ENCODE measurements around the gene VPS25.
A peak's percentile ranks its signal among the peaks of the same experiment; 100 is the strongest.

Gene VPS25

DNA sequence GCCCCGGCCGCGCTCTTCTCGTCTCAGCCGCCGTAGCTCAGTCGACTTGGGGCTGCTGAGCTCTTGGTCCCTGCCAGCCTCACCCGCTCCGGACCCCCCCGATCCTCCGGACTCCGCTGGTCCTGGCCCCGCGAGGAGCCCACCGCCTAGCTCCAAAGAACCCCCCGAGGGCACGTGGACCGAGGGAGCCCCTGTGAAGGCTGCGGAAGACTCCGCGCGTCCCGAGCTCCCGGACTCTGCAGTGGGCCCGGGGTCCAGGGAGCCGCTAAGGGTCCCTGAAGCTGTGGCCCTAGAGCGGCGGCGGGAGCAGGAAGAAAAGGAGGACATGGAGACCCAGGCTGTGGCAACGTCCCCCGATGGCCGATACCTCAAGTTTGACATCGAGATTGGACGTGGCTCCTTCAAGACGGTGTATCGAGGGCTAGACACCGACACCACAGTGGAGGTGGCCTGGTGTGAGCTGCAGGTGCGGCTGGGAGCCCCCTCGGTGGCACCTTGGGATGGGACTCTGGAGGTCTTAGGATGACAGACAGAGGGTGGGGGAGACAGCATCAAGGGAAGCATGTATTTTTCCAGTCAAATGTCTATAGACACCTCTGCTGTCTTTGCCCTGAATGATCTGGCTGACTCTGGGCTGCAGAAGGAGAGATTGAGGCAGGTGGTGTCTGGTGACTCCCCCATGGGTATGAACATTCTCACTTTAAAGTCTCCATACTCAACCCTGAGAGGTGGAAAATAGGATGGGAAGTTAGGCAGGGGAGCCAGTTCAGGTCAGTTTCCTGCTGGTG, 7.8 kb downstream of the VPS25 start:
- Histone ChIP-seq H3K9me3 (ENCODE audit: control insufficient read depth, insufficient read depth, low read depth, low read length) (no peaks in the 10 kb centered on the region), H3K36me3 (ENCODE audit: control insufficient read depth in 2 of 2, insufficient read depth in 1 of 2, low read length in 2 of 2) (peaks cover 23 to 49% of the 10 kb centered on the region in 2 experiments; a peak in 2 of 3 replicates), H3K27ac (ENCODE audit: extremely low read depth, low read depth, low read length) (peak overlapping the region; percentile 11; the same call in 1 of the 2 replicates), H3K4me1 (ENCODE audit: control insufficient read depth, insufficient read depth, low read length) (peaks cover 5% of the 10 kb centered on the region; the same call in 1 of the 2 replicates), H3K4me3 (ENCODE audit: low read depth, low read length) (peak overlapping the region; percentile 45)
- ChIA-PET CTCF (interaction anchor here (0.5 to 3.6 kb wide), 7 partner anchors 8 to 503 kb away, joined by 3 to 16 read pairs (median 5); partner anchors contain the start of genes PSMC3IP and VPS25), POLR2A (interaction anchor here (0.9 to 2.6 kb wide), 9 partner anchors 8 to 214 kb away, joined by 3 to 13 read pairs (median 4); partner anchors contain the start of genes BECN1, CNTD1, COA3 and RETREG3)
- TF ChIP-seq ZNF391 (tag by site-specific recombination; IDR thresholded peaks at IDR 0.05; ENCODE audit: borderline replicate concordance, low read depth) (no peak), ZNF248 (tag by site-specific recombination; IDR thresholded peaks at IDR 0.05) (no peak), ZNF146 (tag by site-specific recombination; IDR thresholded peaks at IDR 0.05) (no peak), ZFP37 (tag by site-specific recombination; IDR thresholded peaks at IDR 0.05) (no peak), ZNF133 (tag by site-specific recombination; IDR thresholded peaks at IDR 0.05) (no peak), ZNF600 (tag by site-specific recombination; IDR thresholded peaks at IDR 0.05) (no peak), ZNF292 (tag by site-specific recombination; IDR thresholded peaks at IDR 0.05; ENCODE audit: borderline replicate concordance, low read depth) (no peak), TRIM28 (IDR thresholded peaks at IDR 0.05; ENCODE audit: borderline replicate concordance, low read length) (no peak), ZNF629 (tag by site-specific recombination; IDR thresholded peaks at IDR 0.05) (no peak), ZNF266 (tag by site-specific recombination; IDR thresholded peaks at IDR 0.05; ENCODE audit: low read depth) (no peak), ZNF610 (tag by site-specific recombination; IDR thresholded peaks at IDR 0.05; ENCODE audit: borderline replicate concordance) (no peak), ZNF423 (tag by site-specific recombination; IDR thresholded peaks at IDR 0.05) (no peak)
- TF ChIP-seq, protein P1, sequence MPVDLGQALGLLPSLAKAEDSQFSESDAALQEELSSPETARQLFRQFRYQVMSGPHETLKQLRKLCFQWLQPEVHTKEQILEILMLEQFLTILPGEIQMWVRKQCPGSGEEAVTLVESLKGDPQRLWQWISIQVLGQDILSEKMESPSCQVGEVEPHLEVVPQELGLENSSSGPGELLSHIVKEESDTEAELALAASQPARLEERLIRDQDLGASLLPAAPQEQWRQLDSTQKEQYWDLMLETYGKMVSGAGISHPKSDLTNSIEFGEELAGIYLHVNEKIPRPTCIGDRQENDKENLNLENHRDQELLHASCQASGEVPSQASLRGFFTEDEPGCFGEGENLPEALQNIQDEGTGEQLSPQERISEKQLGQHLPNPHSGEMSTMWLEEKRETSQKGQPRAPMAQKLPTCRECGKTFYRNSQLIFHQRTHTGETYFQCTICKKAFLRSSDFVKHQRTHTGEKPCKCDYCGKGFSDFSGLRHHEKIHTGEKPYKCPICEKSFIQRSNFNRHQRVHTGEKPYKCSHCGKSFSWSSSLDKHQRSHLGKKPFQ (tag by site-specific recombination; IDR thresholded peaks at IDR 0.05): no peak
- TF ChIP-seq, protein P2, sequence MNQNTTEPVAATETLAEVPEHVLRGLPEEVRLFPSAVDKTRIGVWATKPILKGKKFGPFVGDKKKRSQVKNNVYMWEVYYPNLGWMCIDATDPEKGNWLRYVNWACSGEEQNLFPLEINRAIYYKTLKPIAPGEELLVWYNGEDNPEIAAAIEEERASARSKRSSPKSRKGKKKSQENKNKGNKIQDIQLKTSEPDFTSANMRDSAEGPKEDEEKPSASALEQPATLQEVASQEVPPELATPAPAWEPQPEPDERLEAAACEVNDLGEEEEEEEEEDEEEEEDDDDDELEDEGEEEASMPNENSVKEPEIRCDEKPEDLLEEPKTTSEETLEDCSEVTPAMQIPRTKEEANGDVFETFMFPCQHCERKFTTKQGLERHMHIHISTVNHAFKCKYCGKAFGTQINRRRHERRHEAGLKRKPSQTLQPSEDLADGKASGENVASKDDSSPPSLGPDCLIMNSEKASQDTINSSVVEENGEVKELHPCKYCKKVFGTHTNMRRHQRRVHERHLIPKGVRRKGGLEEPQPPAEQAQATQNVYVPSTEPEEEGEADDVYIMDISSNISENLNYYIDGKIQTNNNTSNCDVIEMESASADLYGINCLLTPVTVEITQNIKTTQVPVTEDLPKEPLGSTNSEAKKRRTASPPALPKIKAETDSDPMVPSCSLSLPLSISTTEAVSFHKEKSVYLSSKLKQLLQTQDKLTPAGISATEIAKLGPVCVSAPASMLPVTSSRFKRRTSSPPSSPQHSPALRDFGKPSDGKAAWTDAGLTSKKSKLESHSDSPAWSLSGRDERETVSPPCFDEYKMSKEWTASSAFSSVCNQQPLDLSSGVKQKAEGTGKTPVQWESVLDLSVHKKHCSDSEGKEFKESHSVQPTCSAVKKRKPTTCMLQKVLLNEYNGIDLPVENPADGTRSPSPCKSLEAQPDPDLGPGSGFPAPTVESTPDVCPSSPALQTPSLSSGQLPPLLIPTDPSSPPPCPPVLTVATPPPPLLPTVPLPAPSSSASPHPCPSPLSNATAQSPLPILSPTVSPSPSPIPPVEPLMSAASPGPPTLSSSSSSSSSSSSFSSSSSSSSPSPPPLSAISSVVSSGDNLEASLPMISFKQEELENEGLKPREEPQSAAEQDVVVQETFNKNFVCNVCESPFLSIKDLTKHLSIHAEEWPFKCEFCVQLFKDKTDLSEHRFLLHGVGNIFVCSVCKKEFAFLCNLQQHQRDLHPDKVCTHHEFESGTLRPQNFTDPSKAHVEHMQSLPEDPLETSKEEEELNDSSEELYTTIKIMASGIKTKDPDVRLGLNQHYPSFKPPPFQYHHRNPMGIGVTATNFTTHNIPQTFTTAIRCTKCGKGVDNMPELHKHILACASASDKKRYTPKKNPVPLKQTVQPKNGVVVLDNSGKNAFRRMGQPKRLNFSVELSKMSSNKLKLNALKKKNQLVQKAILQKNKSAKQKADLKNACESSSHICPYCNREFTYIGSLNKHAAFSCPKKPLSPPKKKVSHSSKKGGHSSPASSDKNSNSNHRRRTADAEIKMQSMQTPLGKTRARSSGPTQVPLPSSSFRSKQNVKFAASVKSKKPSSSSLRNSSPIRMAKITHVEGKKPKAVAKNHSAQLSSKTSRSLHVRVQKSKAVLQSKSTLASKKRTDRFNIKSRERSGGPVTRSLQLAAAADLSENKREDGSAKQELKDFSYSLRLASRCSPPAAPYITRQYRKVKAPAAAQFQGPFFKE (tag by site-specific recombination; IDR thresholded peaks at IDR 0.05; ENCODE audit: borderline replicate concordance): no peak
- TF ChIP-seq, protein P3, sequence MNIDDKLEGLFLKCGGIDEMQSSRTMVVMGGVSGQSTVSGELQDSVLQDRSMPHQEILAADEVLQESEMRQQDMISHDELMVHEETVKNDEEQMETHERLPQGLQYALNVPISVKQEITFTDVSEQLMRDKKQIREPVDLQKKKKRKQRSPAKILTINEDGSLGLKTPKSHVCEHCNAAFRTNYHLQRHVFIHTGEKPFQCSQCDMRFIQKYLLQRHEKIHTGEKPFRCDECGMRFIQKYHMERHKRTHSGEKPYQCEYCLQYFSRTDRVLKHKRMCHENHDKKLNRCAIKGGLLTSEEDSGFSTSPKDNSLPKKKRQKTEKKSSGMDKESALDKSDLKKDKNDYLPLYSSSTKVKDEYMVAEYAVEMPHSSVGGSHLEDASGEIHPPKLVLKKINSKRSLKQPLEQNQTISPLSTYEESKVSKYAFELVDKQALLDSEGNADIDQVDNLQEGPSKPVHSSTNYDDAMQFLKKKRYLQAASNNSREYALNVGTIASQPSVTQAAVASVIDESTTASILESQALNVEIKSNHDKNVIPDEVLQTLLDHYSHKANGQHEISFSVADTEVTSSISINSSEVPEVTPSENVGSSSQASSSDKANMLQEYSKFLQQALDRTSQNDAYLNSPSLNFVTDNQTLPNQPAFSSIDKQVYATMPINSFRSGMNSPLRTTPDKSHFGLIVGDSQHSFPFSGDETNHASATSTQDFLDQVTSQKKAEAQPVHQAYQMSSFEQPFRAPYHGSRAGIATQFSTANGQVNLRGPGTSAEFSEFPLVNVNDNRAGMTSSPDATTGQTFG (tag by site-specific recombination; IDR thresholded peaks at IDR 0.05; ENCODE audit: borderline replicate concordance): no peak
